Transverse colon (tissue), 4 donors: ENCODE measurements around the gene C10orf53. TPM values are rescaled to one million over a fixed set of nuclear protein-coding genes. Genes with fewer than 3 reads are reported as not detected.

ENCODE experiments used
- DNase-seq: peaks from one replicate; pipeline ENCODE4 v3.0.0-alpha.2; 2019
- H3K27ac ChIP-seq, 4 donors: fragments of 200-600 bp; sonication (generic); 2 replicates each; pipeline ENCODE4 v1.5.1; 2016 to 2018; ENCODE audit warnings: inconsistent platforms in 4 of 4
- H3K27me3 ChIP-seq: fragments of 200-600 bp; sonication (generic); 2 replicates; pipeline ENCODE4 v1.5.1; 2017; ENCODE audit warnings: inconsistent platforms
- H3K36me3 ChIP-seq, 4 donors: fragments of 200-600 bp; sonication (generic); 2 replicates each; pipeline ENCODE4 v1.5.1; 2017 to 2019; ENCODE audit warnings: inconsistent platforms in 4 of 4
- H3K4me1 ChIP-seq, 4 donors: fragments of 200-600 bp; sonication (generic); 2 replicates each; pipeline ENCODE4 v1.5.1; 2017 to 2020; ENCODE audit warnings: inconsistent platforms in 4 of 4
- H3K4me3 ChIP-seq, 4 donors: fragments of 200-600 bp; sonication (generic); 1 replicate in 1 of 4; 2 replicates in 3 of 4; pipeline versions ENCODE4 v1.5.1 to v1.6.1; 2017 to 2019; ENCODE audit warnings: inconsistent platforms in 4 of 4
- H3K9me3 ChIP-seq, 2 donors: fragments of 200-600 bp; sonication (generic); 2 replicates each; pipeline ENCODE4 v1.5.1; 2017 to 2019; ENCODE audit warnings: inconsistent platforms in 2 of 2
- EP300 ChIP-seq: sonication (generic); formaldehyde crosslinking; IDR thresholded peaks from one replicate; pipeline ENCODE4 v1.6.1; 2017; ENCODE audit warnings: antibody characterized with exemption, low read depth
- POLR2A ChIP-seq: fragments of 450-650 bp; IDR thresholded peaks from one replicate; pipeline ENCODE4 v1.6.1; 2016; ENCODE audit warnings: antibody characterized with exemption, mild to moderate bottlenecking, moderate library complexity
- POLR2AphosphoS5 ChIP-seq, 3 donors: sonication (generic); formaldehyde crosslinking; IDR thresholded peaks; one replicate each; pipeline ENCODE4 v1.6.1; 2016; ENCODE audit warnings: antibody characterized with exemption in 3 of 3
- WGBS, 2 donors: methylation state at CpG; one replicate each; pipeline ENCODE4 v1.1.5; 2018; ENCODE audit warnings: low coverage in 1 of 2; 5-methylcytosine and 5-hydroxymethylcytosine counted together
- in situ Hi-C, 4 donors: fragments of 200-750 bp; cut with MboI; loops; one replicate each; pipeline versions ENCODE4 v1.15.0 to v1.15.1; 2017; ENCODE audit warnings: low sequenced_read_pairs in 3 of 4, low pct_ligation_motif_present in 1 of 4, low pct_unique_long_range_greater_than_20kb in 1 of 4
- intact Hi-C: fragments of 100-400 bp; cut with DNase I; formaldehyde crosslinking; loops from one replicate; pipeline ENCODE4 v1.15.1; 2023; ENCODE audit warnings: low total_unique reads
- total RNA-seq, 4 donors: library from RNA; depleted of rRNA; stranded (reverse); fragments of >200 nt; gene quantifications; one replicate each; pipeline ENCODE4 v1.1.0, GENCODE V29; 2016
- TF ChIP-seq, protein P1 (sequence below), 5 experiments: fragments of 200-600 bp in 3 of 5; fragments of 450-650 bp in 2 of 5; sonication (generic) in 3 of 5; IDR thresholded peaks; 1 replicate in 2 of 5; 2 replicates in 3 of 5; pipeline ENCODE4 v1.5.1; 2016 to 2017; ENCODE audit warnings: antibody characterized with exemption in 5 of 5, inconsistent platforms in 3 of 5, mild to moderate bottlenecking in 2 of 5, moderate library complexity in 1 of 5

C10orf53 gene
- total RNA-seq, 4 donors from 2014 or later = not detected

- DNase-seq = no peak
- Histone ChIP-seq H3K4me3 (no peak overlapping the region), H3K9me3 (no peaks in the 10 kb centered on the region), H3K36me3 (no peaks in the 10 kb centered on the region), H3K4me1 (no peaks in the 10 kb centered on the region), H3K27ac (no peak overlapping the region), H3K27me3 (peaks cover 34% of the 10 kb centered on the region)
- TF ChIP-seq EP300 (no peak), POLR2A (no peak), POLR2AphosphoS5 (IDR thresholded peaks at IDR 0.05) (no peak)
- TF ChIP-seq, protein P1, sequence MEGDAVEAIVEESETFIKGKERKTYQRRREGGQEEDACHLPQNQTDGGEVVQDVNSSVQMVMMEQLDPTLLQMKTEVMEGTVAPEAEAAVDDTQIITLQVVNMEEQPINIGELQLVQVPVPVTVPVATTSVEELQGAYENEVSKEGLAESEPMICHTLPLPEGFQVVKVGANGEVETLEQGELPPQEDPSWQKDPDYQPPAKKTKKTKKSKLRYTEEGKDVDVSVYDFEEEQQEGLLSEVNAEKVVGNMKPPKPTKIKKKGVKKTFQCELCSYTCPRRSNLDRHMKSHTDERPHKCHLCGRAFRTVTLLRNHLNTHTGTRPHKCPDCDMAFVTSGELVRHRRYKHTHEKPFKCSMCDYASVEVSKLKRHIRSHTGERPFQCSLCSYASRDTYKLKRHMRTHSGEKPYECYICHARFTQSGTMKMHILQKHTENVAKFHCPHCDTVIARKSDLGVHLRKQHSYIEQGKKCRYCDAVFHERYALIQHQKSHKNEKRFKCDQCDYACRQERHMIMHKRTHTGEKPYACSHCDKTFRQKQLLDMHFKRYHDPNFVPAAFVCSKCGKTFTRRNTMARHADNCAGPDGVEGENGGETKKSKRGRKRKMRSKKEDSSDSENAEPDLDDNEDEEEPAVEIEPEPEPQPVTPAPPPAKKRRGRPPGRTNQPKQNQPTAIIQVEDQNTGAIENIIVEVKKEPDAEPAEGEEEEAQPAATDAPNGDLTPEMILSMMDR (IDR thresholded peaks at IDR 0.05) = no peak
- 68% methylated on average over 9 of the region's 9 CpGs; no CpG with 5 or more reads in 1 of the 2 donors for WGBS, 2 donors
- intact Hi-C loops (no loop called here), in situ Hi-C loops (no loop called here)
These were observed 12.1 kb downstream of the C10orf53 start for GRCh38 chr10:49691588-49691987.

GRCh38 chr10:49694466-49694865, 15.0 kb downstream of the C10orf53 start:
- TF ChIP-seq POLR2AphosphoS5 (IDR thresholded peaks at IDR 0.05) (no peak), POLR2A (no peak), EP300 (no peak)
- TF ChIP-seq, protein P1 (IDR thresholded peaks at IDR 0.05) = no peak
- H3K4me1 ChIP-seq = no peaks in the 10 kb centered on the region
- intact Hi-C loops = no loop called here
- H3K36me3 ChIP-seq = no peaks in the 10 kb centered on the region
- H3K27me3 ChIP-seq = peaks cover 20% of the 10 kb centered on the region
- in situ Hi-C loops = no loop called here
- no peak overlapping the region for H3K4me3 ChIP-seq
- no peak overlapping the region for H3K27ac ChIP-seq
- no peak for DNase-seq
- 70% methylated on average over 6 of the region's 6 CpGs; no CpG with 5 or more reads in 1 of the 2 donors for WGBS, 2 donors
- H3K9me3 ChIP-seq = no peaks in the 10 kb centered on the region

GRCh38 chr10:49696311-49696710, 16.9 kb downstream of the C10orf53 start:
- Histone ChIP-seq H3K4me3 (no peak overlapping the region), H3K4me1 (no peaks in the 10 kb centered on the region), H3K27me3 (peaks cover 5% of the 10 kb centered on the region), H3K27ac (no peak overlapping the region), H3K9me3 (no peaks in the 10 kb centered on the region), H3K36me3 (no peaks in the 10 kb centered on the region)
- intact Hi-C loops = no loop called here
- DNase-seq = no peak
- WGBS, 2 donors = 81% methylated on average over 7 of the region's 7 CpGs; no CpG with 5 or more reads in 1 of the 2 donors
- in situ Hi-C loops = no loop called here
- TF ChIP-seq, protein P1 (IDR thresholded peaks at IDR 0.05) = no peak
- TF ChIP-seq EP300 (no peak), POLR2AphosphoS5 (IDR thresholded peaks at IDR 0.05) (no peak), POLR2A (no peak)

DNA sequence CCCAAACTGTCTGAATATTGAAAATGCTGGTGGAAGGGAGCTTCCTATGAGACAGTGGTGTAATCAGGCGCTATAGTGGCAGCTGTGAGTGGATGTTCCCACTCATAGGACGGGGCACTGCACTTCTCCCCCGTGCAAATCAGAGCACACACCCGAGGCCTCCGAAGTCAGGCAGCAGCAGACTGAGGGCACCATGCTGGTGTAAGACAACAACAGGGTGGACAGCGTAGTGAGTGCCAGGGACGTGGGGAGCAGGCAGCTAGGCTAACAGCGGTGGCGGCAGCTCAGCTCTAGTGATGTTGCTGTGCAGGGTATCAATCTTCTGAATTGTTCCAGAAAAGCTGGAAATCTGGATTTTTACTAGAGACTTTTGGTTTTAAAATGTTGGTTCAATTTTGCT, 19.2 kb downstream of the C10orf53 start:
- intact Hi-C loops = no loop called here
- Histone ChIP-seq H3K36me3 (no peaks in the 10 kb centered on the region), H3K27ac (no peak overlapping the region), H3K27me3 (no peaks in the 10 kb centered on the region), H3K4me3 (no peak overlapping the region), H3K4me1 (no peaks in the 10 kb centered on the region), H3K9me3 (no peaks in the 10 kb centered on the region)
- TF ChIP-seq POLR2AphosphoS5 (IDR thresholded peaks at IDR 0.05) = no peak
- TF ChIP-seq, protein P1 (IDR thresholded peaks at IDR 0.05) = no peak
- TF ChIP-seq POLR2A = no peak
- no peak for TF ChIP-seq EP300
- 74 to 79% methylated on average over 7 to 9 of the region's 9 CpGs for WGBS, 2 donors
- no peak for DNase-seq
- in situ Hi-C loops = no loop called here
